HL-60 (cell line): ENCODE results near the gene IL2RA.

Source experiments
- DNase-seq, 2 experiments: peaks; one replicate each; pipeline ENCODE4 v3.0.0-alpha.2; 2010 to 2020; ENCODE audit warnings: low read depth in 1 of 2, low spot score in 1 of 2
- H3K27ac ChIP-seq: fragments of 250-450 bp; sonication (Bioruptor Pico); replicated peaks from 2 replicates; pipeline ENCODE4 v1.5.1; 2020; ENCODE audit warnings: mild to moderate bottlenecking, moderate library complexity
- H3K27me3 ChIP-seq: fragments of 250-450 bp; sonication (Bioruptor Pico); 2 replicates; pipeline ENCODE4 v1.5.1; 2021; ENCODE audit warnings: mild to moderate bottlenecking, moderate library complexity; ENCODE audit not compliant: insufficient read depth, poor library complexity, severe bottlenecking
- H3K4me3 ChIP-seq: replicated peaks from 2 replicates; pipeline ENCODE4 v1.5.1; 2011; ENCODE audit warnings: mild to moderate bottlenecking, control low read depth, low read length; ENCODE audit not compliant: insufficient read depth
- GABPA ChIP-seq: IDR thresholded peaks from 2 replicates; pipeline ENCODE4 v1.6.1; 2012; ENCODE audit warnings: low read depth
- POLR2AphosphoS5 ChIP-seq: IDR thresholded peaks from 2 replicates; pipeline ENCODE4 v1.6.1; 2012; ENCODE audit warnings: low read depth
- SPI1 ChIP-seq: IDR thresholded peaks from 2 replicates; pipeline ENCODE4 v1.6.1; 2012; ENCODE audit warnings: low read depth, mild to moderate bottlenecking, borderline replicate concordance
- TF ChIP-seq, protein P1 (sequence below): IDR thresholded peaks from 2 replicates; pipeline ENCODE4 v1.6.1; 2012; ENCODE audit warnings: low read depth; ENCODE audit not compliant: insufficient replicate concordance
- TF ChIP-seq, protein P2 (sequence below): IDR thresholded peaks from one replicate; pipeline ENCODE4 v1.5.1; 2011; ENCODE audit warnings: low read length, control low read depth, inconsistent platforms; ENCODE audit not compliant: insufficient read depth

Gene IL2RA

DNA sequence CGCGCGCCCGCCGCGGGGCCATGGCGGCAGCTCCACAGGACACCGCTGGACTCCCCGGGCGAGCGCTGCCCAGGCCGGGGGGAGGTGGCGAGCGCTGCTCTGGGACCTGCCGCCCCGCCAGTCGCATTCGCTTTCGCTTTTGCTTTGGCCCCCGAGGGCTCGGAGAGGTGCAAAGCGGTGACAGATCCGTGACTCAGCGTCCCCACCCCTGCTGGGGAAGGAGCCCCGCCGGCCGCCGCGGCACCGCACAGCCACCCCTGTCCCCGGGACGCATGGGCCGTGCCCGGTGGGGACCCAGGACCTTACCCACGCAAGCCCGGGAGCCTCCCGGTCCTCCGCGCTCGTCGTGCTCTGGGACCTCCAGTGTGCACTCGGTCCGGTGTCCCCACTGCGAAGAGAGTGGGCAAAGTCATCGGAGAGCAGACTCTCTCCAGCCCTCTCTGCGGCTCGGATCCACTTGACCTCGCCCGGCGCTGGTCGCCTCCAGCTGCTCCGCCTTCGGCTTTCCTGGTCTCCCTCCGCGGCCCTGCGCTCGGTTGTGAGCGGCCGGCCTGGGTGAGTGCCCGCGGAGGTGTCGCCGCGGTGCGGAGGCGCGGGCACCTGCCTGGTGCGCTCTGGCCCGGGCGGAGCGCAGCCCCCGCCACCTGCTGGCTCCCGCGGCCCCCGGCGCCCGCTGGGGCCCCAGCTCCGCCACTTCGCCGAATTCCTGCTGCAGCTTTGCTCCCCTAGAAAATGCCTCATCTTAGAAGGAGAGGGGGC, 84.5 kb downstream of the IL2RA start, which contains the start of gene IL15RA:
TSS of gene IL15RA (minus strand) at position 73 of the 759 bp plus-strand sequence. CDS start at position 22, 51 bp downstream.
- no peak within 1 kb of the TSS for H3K27ac ChIP-seq
- peak within 1 kb of the TSS; percentile 56 for H3K4me3 ChIP-seq
- TF ChIP-seq, protein P1, sequence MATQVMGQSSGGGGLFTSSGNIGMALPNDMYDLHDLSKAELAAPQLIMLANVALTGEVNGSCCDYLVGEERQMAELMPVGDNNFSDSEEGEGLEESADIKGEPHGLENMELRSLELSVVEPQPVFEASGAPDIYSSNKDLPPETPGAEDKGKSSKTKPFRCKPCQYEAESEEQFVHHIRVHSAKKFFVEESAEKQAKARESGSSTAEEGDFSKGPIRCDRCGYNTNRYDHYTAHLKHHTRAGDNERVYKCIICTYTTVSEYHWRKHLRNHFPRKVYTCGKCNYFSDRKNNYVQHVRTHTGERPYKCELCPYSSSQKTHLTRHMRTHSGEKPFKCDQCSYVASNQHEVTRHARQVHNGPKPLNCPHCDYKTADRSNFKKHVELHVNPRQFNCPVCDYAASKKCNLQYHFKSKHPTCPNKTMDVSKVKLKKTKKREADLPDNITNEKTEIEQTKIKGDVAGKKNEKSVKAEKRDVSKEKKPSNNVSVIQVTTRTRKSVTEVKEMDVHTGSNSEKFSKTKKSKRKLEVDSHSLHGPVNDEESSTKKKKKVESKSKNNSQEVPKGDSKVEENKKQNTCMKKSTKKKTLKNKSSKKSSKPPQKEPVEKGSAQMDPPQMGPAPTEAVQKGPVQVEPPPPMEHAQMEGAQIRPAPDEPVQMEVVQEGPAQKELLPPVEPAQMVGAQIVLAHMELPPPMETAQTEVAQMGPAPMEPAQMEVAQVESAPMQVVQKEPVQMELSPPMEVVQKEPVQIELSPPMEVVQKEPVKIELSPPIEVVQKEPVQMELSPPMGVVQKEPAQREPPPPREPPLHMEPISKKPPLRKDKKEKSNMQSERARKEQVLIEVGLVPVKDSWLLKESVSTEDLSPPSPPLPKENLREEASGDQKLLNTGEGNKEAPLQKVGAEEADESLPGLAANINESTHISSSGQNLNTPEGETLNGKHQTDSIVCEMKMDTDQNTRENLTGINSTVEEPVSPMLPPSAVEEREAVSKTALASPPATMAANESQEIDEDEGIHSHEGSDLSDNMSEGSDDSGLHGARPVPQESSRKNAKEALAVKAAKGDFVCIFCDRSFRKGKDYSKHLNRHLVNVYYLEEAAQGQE, result no peak
- no peak for TF ChIP-seq SPI1
- TF ChIP-seq GABPA, result no peak
- TF ChIP-seq POLR2AphosphoS5, result no peak
- TF ChIP-seq, protein P2, sequence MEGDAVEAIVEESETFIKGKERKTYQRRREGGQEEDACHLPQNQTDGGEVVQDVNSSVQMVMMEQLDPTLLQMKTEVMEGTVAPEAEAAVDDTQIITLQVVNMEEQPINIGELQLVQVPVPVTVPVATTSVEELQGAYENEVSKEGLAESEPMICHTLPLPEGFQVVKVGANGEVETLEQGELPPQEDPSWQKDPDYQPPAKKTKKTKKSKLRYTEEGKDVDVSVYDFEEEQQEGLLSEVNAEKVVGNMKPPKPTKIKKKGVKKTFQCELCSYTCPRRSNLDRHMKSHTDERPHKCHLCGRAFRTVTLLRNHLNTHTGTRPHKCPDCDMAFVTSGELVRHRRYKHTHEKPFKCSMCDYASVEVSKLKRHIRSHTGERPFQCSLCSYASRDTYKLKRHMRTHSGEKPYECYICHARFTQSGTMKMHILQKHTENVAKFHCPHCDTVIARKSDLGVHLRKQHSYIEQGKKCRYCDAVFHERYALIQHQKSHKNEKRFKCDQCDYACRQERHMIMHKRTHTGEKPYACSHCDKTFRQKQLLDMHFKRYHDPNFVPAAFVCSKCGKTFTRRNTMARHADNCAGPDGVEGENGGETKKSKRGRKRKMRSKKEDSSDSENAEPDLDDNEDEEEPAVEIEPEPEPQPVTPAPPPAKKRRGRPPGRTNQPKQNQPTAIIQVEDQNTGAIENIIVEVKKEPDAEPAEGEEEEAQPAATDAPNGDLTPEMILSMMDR, result no peak
- peak in 1 of 2 experiments; percentile 27 for DNase-seq
- H3K27me3 ChIP-seq, result no peaks in the 10 kb centered on the region

DNA sequence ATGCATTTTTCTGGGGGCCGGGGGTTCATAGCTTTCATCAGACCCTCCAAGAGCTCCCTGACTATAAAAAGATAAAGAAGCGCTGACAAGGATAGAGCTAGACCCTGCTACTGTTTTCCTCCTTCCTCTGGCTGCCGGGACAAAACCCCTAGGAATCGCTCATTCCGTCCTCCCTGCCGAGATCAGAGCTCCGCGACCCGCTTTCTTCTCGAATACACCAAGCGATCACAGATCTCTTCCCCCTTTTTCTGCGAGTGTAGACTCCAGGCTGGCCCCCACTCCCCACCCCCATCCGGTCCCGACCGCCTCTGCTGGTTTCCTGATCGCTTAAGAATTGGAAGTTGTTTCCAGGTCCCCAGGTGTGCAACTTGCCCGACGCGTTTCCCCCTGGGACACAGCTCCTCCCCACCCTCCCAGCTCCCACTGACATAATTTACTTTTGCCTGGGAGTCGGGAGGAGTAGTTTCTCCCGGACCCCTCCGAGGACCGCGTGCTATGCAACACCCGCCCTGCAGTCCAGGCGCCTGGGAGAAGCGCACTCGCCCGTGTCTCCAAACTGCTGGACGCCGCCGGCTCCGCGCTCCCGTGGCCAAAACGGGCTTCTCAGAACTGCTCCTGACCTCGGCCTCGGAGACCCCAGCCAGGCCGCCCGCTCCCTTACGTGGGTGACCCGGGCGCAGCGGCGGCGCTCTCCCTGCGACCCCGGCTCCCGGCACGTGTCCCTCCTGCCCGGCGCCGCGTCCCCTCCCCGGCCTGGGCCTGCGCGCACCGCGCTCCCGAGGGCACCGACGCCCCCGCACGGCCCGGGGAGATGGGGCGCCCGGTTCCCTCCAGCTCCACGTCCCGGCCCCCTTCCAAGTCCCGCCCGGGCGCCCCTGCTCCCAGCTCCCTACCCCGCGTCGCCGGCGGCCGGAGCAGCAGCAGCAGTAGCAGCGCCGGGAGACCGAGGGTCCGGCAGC, 85.4 kb downstream of the IL2RA start:
- TF ChIP-seq GABPA, result no peak
- no peak for TF ChIP-seq SPI1
- no peak for TF ChIP-seq POLR2AphosphoS5
- TF ChIP-seq, protein P2, result no peak
- TF ChIP-seq, protein P1, result no peak
- no peak for DNase-seq
- no peak overlapping the region for H3K27ac ChIP-seq
- H3K27me3 ChIP-seq, result no peaks in the 10 kb centered on the region
- H3K4me3 ChIP-seq, result peak overlapping the region; percentile 56

DNA sequence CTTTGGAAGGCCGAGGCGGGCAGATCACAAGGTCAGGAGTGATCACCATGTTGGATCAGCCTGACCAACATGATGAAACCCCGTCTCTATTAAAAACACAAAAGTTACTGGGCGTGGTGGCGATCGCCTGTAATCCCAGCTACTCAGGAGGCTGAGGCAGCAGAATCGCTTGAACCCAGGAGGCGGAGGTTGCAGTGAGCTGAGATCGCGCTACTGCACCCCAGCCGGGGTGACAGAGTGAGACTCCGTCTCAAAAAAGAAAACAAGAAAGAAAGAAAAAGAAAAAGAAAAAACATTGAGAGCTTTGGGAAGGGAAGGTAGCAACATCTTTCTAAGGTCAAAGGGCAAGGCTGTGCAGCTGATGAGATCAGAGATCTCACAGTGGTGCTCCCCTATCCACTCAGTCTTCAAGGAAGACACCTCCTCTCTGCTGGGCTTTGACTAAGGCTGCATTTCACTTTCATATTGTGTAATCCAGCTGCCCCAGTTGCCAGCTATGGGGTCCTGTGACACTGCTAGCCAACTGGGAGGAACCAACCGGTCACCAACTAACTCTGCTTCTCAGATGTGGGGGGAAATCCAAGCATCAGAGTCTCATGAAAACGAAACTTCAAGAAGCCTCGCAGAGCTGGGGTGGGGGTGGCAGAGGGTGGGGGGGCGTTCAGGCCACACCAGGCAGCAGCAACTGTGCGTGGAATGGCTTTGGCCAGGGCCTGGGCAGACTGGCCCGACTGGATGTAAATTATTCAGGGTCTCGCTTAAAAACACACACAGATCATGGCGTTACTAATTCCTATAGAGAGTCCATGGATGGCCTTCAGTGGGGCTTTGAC, 86.3 kb downstream of the IL2RA start:
- TF ChIP-seq, protein P2, result no peak
- TF ChIP-seq SPI1 (no peak), POLR2AphosphoS5 (no peak), GABPA (no peak)
- TF ChIP-seq, protein P1, result no peak
- Histone ChIP-seq H3K4me3 (no peak overlapping the region), H3K27me3 (no peaks in the 10 kb centered on the region), H3K27ac (no peak overlapping the region)
- DNase-seq, result no peak
